Gastrocnemius medialis (tissue), 4 donors: ENCODE measurements around the gene RERE.

Source experiments
- POLR2A ChIP-seq, 2 donors: fragments of 450-650 bp; IDR thresholded peaks; one replicate each; pipeline ENCODE4 v1.6.1; 2017; ENCODE audit warnings: antibody characterized with exemption in 2 of 2, mild to moderate bottlenecking in 2 of 2, moderate library complexity in 2 of 2
- TF ChIP-seq, protein P1 (sequence below), 5 experiments: fragments of 450-650 bp in 3 of 5; fragments of 200-600 bp in 2 of 5; sonication (generic) in 2 of 5; IDR thresholded peaks in 4 of 5; conservative IDR thresholded peaks in 1 of 5; 1 replicate in 4 of 5; 2 replicates in 1 of 5; pipeline ENCODE4 v1.5.1; 2016 to 2019; ENCODE audit warnings: antibody characterized with exemption in 5 of 5, mild to moderate bottlenecking in 3 of 5, moderate library complexity in 3 of 5

DNA sequence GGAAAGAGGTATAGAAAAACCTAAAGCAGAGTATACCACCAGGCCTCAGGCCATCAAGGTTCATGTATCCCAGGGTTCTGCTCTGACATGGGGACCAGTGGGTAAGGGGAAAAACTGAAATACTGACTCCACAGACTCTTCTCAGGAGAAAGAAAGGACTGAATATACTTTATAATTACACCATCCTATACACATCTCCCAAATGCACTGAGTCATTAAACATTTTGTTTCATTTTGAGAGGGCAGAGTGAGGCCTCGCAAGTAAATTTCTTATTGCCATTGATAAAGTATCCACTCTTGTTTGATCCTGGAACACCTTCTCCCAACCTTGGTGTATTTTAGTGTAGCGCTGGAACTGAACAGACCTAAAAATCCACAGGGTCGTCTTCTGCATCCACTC is 251.6 kb downstream of the RERE start:
- TF ChIP-seq, protein P1, sequence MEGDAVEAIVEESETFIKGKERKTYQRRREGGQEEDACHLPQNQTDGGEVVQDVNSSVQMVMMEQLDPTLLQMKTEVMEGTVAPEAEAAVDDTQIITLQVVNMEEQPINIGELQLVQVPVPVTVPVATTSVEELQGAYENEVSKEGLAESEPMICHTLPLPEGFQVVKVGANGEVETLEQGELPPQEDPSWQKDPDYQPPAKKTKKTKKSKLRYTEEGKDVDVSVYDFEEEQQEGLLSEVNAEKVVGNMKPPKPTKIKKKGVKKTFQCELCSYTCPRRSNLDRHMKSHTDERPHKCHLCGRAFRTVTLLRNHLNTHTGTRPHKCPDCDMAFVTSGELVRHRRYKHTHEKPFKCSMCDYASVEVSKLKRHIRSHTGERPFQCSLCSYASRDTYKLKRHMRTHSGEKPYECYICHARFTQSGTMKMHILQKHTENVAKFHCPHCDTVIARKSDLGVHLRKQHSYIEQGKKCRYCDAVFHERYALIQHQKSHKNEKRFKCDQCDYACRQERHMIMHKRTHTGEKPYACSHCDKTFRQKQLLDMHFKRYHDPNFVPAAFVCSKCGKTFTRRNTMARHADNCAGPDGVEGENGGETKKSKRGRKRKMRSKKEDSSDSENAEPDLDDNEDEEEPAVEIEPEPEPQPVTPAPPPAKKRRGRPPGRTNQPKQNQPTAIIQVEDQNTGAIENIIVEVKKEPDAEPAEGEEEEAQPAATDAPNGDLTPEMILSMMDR (IDR thresholded peaks at IDR 0.05 in 4 of 5, conservative IDR thresholded peaks at IDR 0.05 in 1 of 5) = no peak
- TF ChIP-seq POLR2A (IDR thresholded peaks at IDR 0.05) = no peak
